ENCODE measurements around the gene CAMKK1. TPM values are rescaled to one million over a fixed set of nuclear protein-coding genes. Genes with fewer than 3 reads are reported as not detected.
A peak's percentile ranks its signal among the peaks of the same experiment; 100 is the strongest.

CAMKK1 gene
- total RNA-seq, 1 experiment from 2014 or later: 9.6 TPM

- TF ChIP-seq PRDM15 (CRISPR knock-in tag; IDR thresholded peaks at IDR 0.05) (no peak), SOX15 (CRISPR knock-in tag; IDR thresholded peaks at IDR 0.05) (no peak), MYBL2 (CRISPR knock-in tag; IDR thresholded peaks at IDR 0.05) (no peak), GRHL2 (CRISPR knock-in tag; IDR thresholded peaks at IDR 0.05; ENCODE audit: insufficient replicate concordance, severe bottlenecking) (no peak), FOXP4 (CRISPR knock-in tag; IDR thresholded peaks at IDR 0.05) (no peak), RELA (CRISPR knock-in tag; IDR thresholded peaks at IDR 0.05; ENCODE audit: borderline replicate concordance) (no peak), USF2 (CRISPR knock-in tag; IDR thresholded peaks at IDR 0.05) (peak; percentile 75), KAT7 (CRISPR knock-in tag; IDR thresholded peaks at IDR 0.05; ENCODE audit: borderline replicate concordance) (no peak), SMAD4 (CRISPR knock-in tag; IDR thresholded peaks at IDR 0.05) (no peak), ZMAT4 (CRISPR knock-in tag; IDR thresholded peaks at IDR 0.05) (no peak), ZNF416 (CRISPR knock-in tag; IDR thresholded peaks at IDR 0.05) (no peak), SP1 (CRISPR knock-in tag; conservative IDR thresholded peaks at IDR 0.05) (peak; percentile 43; the same call in 1 of the 2 replicates), ZNF317 (CRISPR knock-in tag; IDR thresholded peaks at IDR 0.05; ENCODE audit: borderline replicate concordance, low read depth) (no peak), ATF2 (CRISPR knock-in tag; IDR thresholded peaks at IDR 0.05; ENCODE audit: borderline replicate concordance, low read depth) (no peak)
- TF ChIP-seq, protein P1, sequence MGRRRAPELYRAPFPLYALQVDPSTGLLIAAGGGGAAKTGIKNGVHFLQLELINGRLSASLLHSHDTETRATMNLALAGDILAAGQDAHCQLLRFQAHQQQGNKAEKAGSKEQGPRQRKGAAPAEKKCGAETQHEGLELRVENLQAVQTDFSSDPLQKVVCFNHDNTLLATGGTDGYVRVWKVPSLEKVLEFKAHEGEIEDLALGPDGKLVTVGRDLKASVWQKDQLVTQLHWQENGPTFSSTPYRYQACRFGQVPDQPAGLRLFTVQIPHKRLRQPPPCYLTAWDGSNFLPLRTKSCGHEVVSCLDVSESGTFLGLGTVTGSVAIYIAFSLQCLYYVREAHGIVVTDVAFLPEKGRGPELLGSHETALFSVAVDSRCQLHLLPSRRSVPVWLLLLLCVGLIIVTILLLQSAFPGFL (CRISPR knock-in tag; IDR thresholded peaks at IDR 0.05; ENCODE audit: borderline replicate concordance): no peak
- TF ChIP-seq, protein P2, sequence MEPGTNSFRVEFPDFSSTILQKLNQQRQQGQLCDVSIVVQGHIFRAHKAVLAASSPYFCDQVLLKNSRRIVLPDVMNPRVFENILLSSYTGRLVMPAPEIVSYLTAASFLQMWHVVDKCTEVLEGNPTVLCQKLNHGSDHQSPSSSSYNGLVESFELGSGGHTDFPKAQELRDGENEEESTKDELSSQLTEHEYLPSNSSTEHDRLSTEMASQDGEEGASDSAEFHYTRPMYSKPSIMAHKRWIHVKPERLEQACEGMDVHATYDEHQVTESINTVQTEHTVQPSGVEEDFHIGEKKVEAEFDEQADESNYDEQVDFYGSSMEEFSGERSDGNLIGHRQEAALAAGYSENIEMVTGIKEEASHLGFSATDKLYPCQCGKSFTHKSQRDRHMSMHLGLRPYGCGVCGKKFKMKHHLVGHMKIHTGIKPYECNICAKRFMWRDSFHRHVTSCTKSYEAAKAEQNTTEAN (CRISPR knock-in tag; IDR thresholded peaks at IDR 0.05): 0 out of 2 replicates have a peak, but pooled peaks have one; percentile 37
- TF ChIP-seq, protein P3, sequence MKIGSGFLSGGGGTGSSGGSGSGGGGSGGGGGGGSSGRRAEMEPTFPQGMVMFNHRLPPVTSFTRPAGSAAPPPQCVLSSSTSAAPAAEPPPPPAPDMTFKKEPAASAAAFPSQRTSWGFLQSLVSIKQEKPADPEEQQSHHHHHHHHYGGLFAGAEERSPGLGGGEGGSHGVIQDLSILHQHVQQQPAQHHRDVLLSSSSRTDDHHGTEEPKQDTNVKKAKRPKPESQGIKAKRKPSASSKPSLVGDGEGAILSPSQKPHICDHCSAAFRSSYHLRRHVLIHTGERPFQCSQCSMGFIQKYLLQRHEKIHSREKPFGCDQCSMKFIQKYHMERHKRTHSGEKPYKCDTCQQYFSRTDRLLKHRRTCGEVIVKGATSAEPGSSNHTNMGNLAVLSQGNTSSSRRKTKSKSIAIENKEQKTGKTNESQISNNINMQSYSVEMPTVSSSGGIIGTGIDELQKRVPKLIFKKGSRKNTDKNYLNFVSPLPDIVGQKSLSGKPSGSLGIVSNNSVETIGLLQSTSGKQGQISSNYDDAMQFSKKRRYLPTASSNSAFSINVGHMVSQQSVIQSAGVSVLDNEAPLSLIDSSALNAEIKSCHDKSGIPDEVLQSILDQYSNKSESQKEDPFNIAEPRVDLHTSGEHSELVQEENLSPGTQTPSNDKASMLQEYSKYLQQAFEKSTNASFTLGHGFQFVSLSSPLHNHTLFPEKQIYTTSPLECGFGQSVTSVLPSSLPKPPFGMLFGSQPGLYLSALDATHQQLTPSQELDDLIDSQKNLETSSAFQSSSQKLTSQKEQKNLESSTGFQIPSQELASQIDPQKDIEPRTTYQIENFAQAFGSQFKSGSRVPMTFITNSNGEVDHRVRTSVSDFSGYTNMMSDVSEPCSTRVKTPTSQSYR (CRISPR knock-in tag; IDR thresholded peaks at IDR 0.05): no peak
These were observed 506 bp downstream of the CAMKK1 start (continued) for GRCh38 chr17:3892095-3892998.
